Fibroblast of villous mesenchyme (primary cell): ENCODE measurements around the gene CYP24A1. TPM values are rescaled to one million over a fixed set of nuclear protein-coding genes. Genes with fewer than 3 reads are reported as not detected.
A peak's percentile ranks its signal among the peaks of the same experiment; 100 is the strongest.

Experiments used
- DNase-seq: peaks from one replicate; pipeline ENCODE4 v3.0.0-alpha.2; 2010; ENCODE audit warnings: low read depth
- H3K4me3 ChIP-seq: 2 replicates; pipeline ENCODE4 v1.5.1; 2011; ENCODE audit warnings: low read depth, mild to moderate bottlenecking, low read length
- total RNA-seq: library from RNA; depleted of rRNA; stranded (reverse); fragments of >200 nt; gene quantifications from 2 replicates; pipeline ENCODE4 v1.2.3, GENCODE V29; 2012
- TF ChIP-seq, protein P1 (sequence below): IDR thresholded peaks from 2 replicates; pipeline ENCODE4 v1.5.1; 2012; ENCODE audit warnings: low read depth, mild to moderate bottlenecking, low read length; ENCODE audit not compliant: insufficient read depth

Gene CYP24A1
- total RNA-seq, 1 donor, result not detected

DNA sequence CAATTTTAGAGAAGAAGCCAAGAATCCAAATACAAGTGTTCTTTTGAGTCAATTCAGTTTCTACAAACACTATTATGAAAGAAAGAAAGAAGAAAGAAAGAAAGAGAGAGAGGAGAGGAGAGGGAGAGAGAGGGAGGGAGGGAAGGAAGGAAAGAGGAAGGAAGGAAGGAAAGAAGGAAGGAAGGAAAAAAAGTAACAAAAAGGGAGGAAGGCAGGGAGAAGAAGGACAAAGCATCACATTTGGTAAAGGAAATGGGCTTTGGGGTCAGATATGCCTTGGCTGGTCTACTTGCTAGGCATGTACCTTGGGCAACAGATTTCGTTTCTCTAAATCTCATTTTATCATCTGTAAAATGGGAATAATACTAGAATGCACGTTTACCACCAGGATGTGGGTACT is 54.0 kb downstream of the CYP24A1 start:
- no peak for DNase-seq
- no peak overlapping the region for H3K4me3 ChIP-seq
- TF ChIP-seq, protein P1, sequence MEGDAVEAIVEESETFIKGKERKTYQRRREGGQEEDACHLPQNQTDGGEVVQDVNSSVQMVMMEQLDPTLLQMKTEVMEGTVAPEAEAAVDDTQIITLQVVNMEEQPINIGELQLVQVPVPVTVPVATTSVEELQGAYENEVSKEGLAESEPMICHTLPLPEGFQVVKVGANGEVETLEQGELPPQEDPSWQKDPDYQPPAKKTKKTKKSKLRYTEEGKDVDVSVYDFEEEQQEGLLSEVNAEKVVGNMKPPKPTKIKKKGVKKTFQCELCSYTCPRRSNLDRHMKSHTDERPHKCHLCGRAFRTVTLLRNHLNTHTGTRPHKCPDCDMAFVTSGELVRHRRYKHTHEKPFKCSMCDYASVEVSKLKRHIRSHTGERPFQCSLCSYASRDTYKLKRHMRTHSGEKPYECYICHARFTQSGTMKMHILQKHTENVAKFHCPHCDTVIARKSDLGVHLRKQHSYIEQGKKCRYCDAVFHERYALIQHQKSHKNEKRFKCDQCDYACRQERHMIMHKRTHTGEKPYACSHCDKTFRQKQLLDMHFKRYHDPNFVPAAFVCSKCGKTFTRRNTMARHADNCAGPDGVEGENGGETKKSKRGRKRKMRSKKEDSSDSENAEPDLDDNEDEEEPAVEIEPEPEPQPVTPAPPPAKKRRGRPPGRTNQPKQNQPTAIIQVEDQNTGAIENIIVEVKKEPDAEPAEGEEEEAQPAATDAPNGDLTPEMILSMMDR, result no peak

DNA sequence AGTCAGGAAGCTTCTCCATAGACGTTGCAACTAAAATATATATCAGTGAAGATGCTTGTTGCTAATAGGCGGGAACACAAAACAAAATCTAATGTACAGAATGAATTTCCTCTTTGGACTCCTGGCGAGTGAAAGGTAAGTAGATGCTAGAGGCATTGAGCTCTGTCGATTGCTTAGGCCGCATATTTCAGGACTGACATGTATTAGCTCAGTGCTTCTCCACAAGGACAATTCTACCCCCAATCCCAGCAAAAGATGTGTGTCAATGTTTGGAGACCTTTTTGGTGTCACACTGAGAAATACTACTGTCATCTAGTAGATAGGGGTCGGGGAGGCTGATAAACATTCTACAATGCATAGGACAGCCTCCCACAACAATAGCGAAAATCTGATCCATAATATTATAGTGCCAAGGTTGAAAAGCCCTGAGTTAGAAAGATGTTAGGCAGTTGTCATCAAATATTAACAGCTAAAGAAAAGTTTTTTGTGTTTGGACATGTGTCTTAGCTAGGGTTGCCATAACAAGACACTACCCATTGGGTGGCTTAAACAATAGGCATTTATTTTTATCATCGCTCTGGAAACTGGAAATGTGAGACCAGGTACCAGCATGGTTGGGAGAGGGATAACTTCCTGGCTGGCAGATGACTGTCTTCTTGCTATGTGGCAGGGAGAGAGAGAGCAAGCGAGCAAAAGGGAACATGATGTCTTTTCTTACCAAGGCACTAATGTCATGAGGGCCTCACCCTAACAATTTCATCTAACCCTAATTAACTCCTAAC is 55.4 kb downstream of the CYP24A1 start:
- TF ChIP-seq, protein P1, result no peak
- no peak overlapping the region for H3K4me3 ChIP-seq
- no peak for DNase-seq

DNA sequence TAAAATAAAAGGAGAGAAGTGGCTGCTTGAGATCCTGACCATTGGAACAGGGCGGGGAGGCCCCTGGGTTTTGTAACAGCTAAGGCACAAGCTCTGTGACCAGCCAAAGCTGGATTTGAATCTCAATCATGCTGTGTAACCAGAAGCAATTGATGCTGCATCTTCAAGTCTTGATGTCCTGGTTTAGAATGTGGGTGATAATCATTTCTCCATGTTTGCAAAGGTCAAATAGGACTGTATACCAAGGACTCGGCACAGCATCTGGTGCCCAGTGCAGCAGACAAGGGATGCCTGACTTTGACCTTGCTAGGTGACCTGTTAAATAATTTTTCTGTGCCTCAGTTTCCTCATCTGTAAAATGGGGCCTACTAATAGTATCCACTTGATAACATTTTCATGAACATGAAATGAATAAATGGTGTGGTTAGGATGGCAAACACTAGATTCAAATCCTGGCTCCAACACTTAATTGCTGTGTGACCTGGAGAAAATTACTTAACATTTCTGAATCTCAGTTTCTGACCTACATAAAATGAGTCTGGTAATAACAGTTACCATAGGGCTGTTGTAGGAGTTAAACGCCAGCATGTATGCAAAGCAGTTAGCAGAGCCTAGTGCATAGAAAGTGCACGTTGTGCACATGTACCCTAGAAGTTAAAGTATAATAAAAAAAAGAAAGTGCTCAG is 57.1 kb downstream of the CYP24A1 start:
- DNase-seq, result no peak
- no peak overlapping the region for H3K4me3 ChIP-seq
- TF ChIP-seq, protein P1, result no peak

DNA sequence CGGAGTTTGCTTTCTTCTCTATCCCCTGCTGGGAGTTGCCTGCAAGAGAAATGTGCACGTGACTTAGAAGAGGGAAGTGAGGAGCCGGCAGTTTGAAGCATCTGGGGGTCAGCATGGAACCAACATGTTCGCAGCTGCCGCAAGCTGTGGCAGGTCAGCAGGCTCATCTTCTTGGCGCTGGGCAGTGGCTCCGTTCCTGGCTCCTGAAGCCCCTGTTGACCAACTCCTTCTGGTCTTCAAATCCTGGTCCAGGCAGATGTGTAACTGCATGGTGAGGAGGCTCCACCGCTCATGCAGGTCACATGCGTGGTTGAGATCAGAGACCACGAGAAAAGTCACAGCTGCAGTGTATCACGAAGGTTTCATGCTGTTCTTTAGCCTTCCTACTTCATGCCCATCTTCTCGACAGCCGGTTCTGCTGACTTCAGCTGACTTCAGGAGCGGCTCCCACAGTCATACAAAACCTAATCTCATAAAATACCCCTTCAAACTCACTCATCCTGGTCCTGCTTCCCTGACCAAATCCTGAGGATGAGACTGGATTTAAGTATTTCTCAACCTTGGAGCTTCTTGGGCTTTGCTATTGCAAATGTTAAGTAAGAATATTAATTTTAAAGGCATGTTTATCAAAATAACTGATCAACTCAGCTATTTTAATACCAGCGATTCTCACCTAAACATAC is 58.5 kb downstream of the CYP24A1 start:
- TF ChIP-seq, protein P1, result no peak
- no peak overlapping the region for H3K4me3 ChIP-seq
- peak; percentile 93 for DNase-seq

GRCh38 chr20:54114109-54114508 is 59.7 kb downstream of the CYP24A1 start:
- no peak for DNase-seq
- no peak overlapping the region for H3K4me3 ChIP-seq
- TF ChIP-seq, protein P1, result no peak

DNA sequence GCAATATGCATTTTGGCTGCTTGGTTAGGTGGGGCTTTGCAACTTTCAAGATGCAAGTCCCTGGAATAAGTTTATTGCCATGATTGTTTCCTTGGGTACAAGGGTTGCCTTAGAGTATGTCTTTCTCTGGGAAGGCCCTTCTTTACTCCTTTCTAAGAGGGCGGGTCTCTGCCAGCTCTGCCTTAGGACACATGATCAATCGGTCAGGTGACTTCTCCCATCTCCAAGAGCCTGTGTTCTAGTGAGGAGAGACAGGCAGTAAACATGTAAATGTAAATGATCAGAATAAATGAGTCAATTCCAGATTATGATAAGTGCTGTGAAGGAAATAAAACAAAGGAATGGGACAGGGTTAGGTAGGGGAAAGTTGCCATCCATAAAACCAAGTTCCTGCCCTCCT is 60.2 kb downstream of the CYP24A1 start:
- no peak for DNase-seq
- H3K4me3 ChIP-seq, result no peak overlapping the region
- TF ChIP-seq, protein P1, result no peak
